GM12873 (cell line): ENCODE results near the gene PRKCB.

ENCODE experiments used
- CTCF ChIP-seq: IDR thresholded peaks from 2 replicates; pipeline ENCODE4 v1.5.1; 2012; ENCODE audit warnings: low read depth, mild to moderate bottlenecking, moderate library complexity, low read length, control low read depth; ENCODE audit not compliant: insufficient read depth; ENCODE audit errors: missing control alignments

PRKCB gene

GRCh38 chr16:24217461-24217860 is 381.7 kb downstream of the PRKCB start:
- no peak for TF ChIP-seq CTCF

DNA sequence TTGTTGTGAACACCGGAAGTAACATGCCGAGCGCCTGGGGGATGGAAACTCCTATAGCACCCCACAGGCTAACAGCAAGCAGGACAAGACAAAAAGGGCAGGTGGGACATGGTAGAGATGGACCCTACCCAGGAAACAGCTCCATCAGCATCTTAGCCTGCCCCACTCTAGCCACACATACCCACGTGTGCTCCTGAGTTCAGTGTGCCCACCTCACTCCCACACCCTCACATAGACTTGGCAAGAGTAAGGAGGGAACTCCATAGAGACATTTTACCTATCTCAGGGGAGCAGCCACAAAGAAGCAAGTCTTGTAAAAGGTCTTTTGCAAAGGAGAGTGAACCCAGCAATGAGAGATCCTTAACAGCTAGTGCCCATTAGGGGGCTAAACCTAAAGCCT is 382.5 kb downstream of the PRKCB start:
- TF ChIP-seq CTCF = no peak

- no peak for TF ChIP-seq CTCF
These were observed 385.4 kb downstream of the PRKCB start for GRCh38 chr16:24221219-24221618.

- TF ChIP-seq CTCF = no peak
These were observed 392.7 kb downstream of the PRKCB start for GRCh38 chr16:24228514-24228913.

DNA sequence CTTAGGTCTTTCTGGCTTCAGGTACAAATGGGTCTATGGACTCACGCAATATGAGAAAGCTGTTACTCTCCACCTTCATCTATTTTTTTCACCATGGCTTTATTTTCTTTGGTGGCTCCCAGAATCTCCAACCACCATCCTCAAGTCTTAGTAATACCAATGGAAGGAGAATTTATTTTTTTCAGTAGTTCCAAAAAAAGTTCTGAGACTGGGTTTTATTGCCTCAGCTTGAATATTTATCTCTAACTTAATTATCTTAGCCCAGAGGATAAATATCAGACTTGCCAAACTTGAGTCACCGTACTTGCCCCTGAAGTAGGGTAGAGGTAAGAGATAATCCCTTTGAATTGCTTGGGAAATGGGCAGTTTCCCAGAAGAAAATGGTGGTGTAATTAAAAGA is 397.2 kb downstream of the PRKCB start:
- TF ChIP-seq CTCF = no peak

DNA sequence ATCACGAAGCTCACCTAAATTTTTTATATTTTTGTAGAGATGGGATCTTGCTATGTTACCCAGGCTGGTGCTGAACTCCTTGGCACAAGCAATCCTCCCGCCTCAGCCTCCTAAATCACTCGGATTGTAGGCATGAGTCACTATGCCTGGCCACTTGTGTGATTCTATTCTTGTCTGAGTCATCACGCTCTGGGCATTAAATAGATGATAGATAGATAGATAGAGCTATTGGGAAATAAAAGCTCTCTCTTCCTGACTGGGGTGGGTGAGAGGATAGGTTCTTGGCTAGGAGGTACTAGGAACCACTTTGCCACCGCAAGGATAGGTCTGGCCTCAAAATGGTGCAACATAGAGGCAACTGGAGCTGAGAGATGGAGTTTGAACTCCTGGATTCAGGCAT is 399.0 kb downstream of the PRKCB start:
- no peak for TF ChIP-seq CTCF

- no peak for TF ChIP-seq CTCF
These were observed 400.0 kb downstream of the PRKCB start for GRCh38 chr16:24235806-24236205.
